ENCODE measurements around the gene APOL6. TPM values are rescaled to one million over a fixed set of nuclear protein-coding genes. Genes with fewer than 3 reads are reported as not detected.

APOL6 gene
- total RNA-seq, 2 donors from 2014 or later, result 23.0 to 38.7 TPM

DNA sequence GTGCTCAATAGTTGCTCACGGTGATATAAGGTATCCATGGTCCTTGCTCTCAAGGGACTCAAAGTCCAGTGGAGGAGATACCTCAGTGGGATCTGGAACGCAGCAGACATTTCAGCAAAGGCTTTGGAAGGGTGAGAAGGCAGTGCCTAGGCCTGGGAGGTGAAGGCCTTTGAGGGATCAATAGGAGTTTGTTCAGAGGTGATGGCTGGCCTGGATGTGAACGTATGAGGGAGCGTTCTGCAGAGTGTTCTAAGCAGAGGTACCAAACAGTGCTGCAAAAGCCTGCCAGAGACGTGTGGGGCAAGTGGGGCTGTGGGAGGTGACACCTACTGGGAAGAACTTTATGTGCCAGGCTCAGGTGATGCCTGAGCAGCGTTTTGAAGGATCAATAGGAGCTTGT lies 23.7 kb upstream of the APOL6 start:
- H3K4me1 Mint-ChIP-seq, result peaks cover 12% of the 10 kb centered on the region
- H3K36me3 Mint-ChIP-seq (ENCODE audit: low read depth), result no peaks in the 10 kb centered on the region
- no peak for ATAC-seq (replicated peaks)
- peaks cover 8% of the 10 kb centered on the region for H3K27me3 Mint-ChIP-seq
- H3K27ac Mint-ChIP-seq, result no peak overlapping the region
- H3K9me3 Mint-ChIP-seq, result peaks cover under 1% of the 10 kb centered on the region
- H3K4me3 Mint-ChIP-seq, result no peak overlapping the region

DNA sequence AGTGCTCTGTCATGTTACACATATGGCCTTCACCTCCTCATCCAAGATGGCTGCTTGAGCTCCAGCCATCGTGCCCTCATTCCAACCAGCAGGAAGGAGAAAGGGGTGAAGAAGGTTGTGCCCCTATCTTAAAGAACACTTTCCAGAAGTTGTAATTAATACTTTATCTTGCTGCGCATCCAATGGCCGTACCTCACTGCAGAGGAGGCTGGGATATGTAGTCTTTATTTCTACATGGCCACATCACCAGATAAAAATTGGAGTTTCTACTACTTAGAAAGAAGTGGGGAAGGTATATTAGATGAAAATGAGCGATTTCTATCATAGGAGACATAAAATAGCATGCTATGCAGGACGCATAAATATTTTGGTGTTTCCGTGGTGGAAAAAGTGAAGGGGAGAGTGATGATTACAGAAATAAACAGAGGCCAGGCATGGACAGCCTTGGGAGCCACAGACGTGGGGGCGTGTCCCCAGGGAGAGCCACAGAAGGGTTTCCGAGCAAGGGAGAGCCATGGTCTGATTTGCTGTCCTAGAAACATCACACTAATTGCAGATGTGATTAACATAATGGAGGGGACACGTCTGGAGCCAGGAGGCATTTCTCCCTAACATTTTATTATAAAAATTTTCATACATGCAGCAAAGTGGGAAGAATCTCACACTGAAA lies 22.3 kb upstream of the APOL6 start:
- no peak for ATAC-seq (replicated peaks)
- no peak overlapping the region for H3K4me3 Mint-ChIP-seq
- H3K4me1 Mint-ChIP-seq, result peaks cover 17% of the 10 kb centered on the region

DNA sequence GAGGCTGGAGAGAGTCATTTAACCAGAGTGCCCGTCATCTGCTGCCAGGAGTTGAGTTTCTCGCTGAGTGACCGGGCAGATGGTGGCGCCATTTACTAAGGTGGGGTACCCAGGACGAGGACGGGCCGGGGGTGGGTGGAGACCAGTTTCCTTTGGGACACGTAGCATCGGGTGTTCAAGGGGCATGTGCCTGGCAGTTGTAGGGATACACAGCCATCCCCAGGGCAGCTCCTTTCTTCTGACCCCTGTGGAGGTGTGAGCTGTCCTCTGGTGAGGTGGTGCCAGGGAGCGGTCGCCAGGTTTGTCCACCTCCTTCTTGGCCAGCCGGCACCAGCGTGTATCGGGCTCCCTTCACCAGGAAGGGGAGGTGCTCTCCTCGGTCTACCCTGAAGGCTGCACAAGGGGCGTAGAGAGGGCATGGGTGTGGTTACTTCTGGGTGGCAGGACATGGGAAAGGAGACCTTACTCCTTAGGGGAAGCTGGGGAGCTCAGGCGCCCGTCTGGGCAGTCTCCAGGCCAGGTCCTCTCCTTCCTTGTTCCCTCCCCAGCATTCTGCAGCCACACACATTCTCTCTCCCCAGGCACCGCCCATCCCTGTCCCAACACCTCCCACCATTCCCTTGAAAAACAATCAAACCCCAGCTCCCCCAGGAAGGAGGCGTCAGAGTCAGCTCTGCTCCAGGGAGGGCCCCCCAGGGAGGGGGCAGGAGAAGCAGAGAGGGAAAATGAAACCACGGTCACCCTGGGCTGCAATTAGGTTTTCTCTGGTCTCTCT lies 20.8 kb upstream of the APOL6 start:
- peak; percentile 63 for ATAC-seq (replicated peaks)
- Mint-ChIP-seq H3K27me3 (peaks cover 8% of the 10 kb centered on the region), H3K9me3 (peaks cover 3% of the 10 kb centered on the region), H3K4me1 (peaks cover 17% of the 10 kb centered on the region), H3K36me3 (ENCODE audit: low read depth) (no peaks in the 10 kb centered on the region), H3K27ac (peak overlapping the region; percentile 63), H3K4me3 (peak overlapping the region; percentile 80)

More for the DNA sequence above, 22.3 kb upstream of the APOL6 start:
- H3K36me3 Mint-ChIP-seq (ENCODE audit: low read depth), result no peaks in the 10 kb centered on the region
- H3K27ac Mint-ChIP-seq, result no peak overlapping the region
- H3K9me3 Mint-ChIP-seq, result peaks cover 3% of the 10 kb centered on the region
- peaks cover 8% of the 10 kb centered on the region for H3K27me3 Mint-ChIP-seq

DNA sequence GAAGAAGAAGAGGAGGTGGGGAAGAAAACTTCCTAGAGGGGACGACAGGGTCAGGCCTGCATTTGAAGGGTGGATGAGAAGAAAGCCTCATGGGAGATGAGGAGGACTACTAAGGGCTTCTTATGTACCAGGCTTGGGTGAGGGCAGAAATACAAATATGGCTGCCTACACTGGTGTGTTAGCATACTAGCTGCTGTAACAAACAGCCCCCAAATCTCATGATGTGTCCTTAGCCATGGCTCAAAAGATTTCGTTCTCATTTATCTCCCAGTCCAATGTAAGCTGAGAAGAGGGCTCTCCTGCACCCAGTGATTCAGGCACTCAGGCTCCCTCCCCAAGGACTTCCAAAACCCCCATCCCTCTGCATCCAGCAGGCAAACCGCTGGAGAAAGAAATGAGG lies 19.5 kb upstream of the APOL6 start:
- Mint-ChIP-seq H3K9me3 (peaks cover 3% of the 10 kb centered on the region), H3K27ac (peak overlapping the region; percentile 64), H3K27me3 (peaks cover 8% of the 10 kb centered on the region), H3K4me3 (peak overlapping the region; percentile 11), H3K4me1 (peaks cover 12% of the 10 kb centered on the region), H3K36me3 (ENCODE audit: low read depth) (no peaks in the 10 kb centered on the region)
- ATAC-seq (replicated peaks), result no peak

DNA sequence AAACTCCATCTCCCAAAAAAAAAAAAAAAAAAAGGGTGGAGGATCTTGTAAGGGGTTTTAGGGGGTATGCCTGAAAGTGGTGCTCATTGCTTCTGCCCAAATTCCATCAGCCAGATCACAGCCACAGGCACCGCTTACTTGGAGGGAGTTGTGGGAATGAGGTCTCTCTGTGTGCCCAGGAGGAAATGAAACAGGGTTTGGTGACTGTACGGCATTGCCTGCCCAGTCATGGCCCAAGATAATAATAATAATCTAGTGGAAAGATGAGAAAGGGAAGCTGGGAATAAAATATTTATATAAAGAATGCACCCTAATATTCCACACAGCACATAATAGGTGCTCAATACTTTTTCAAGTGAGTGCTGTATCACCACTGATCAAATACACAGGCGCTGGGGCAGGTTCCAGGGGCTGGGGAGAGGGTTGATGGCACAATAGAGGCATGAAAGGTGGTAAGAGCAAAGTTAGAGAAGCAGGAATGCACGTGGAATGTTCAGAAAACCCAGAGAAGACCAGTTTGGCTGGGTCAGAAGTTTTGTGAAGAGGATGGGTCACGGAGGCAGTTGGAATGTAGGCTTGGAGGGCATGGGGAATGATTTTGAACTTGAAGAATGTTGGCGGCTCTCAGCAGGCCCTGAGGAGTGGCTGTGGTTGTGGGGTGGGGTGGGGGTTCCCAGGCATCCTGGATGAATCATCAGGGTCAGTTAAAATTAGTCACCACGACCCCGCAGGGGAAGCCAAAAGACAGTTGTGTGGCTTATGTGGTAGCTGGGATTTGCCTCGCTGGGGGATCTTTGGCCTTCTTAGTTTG lies 18.6 kb upstream of the APOL6 start:
- peaks cover 2% of the 10 kb centered on the region for H3K27me3 Mint-ChIP-seq
- H3K4me3 Mint-ChIP-seq, result peak overlapping the region; percentile 67
- ATAC-seq (replicated peaks), result peak; percentile 78

DNA sequence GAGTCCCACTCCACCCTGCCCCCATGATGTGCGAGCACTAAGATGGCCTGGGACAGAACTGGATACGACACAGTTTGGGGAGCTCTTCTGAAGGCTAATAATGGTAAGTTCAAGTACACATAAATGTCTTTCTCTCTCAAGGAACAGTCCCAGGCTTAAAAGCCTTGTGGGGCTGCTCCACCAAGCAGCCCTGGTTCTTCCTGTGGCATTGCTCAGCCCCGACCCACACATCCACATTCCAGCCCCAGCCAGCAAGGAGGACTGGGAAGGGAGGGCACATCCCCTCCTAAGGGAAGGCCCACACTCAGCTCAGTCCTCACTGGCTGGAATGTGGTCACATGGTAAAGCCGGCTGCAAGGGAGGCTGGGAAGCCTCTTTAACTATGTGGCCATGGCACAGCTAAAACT lies 17.9 kb upstream of the APOL6 start:
- Mint-ChIP-seq H3K4me1 (peaks cover 16% of the 10 kb centered on the region), H3K9me3 (peaks cover 3% of the 10 kb centered on the region), H3K36me3 (ENCODE audit: low read depth) (no peaks in the 10 kb centered on the region), H3K27ac (peak overlapping the region; percentile 86), H3K27me3 (no peaks in the 10 kb centered on the region), H3K4me3 (peak overlapping the region; percentile 67)
- no peak for ATAC-seq (replicated peaks)

More for the DNA sequence above, 18.6 kb upstream of the APOL6 start:
- Mint-ChIP-seq H3K4me1 (peaks cover 12% of the 10 kb centered on the region), H3K27ac (peak overlapping the region; percentile 86), H3K36me3 (ENCODE audit: low read depth) (no peaks in the 10 kb centered on the region), H3K9me3 (peaks cover 3% of the 10 kb centered on the region)

DNA sequence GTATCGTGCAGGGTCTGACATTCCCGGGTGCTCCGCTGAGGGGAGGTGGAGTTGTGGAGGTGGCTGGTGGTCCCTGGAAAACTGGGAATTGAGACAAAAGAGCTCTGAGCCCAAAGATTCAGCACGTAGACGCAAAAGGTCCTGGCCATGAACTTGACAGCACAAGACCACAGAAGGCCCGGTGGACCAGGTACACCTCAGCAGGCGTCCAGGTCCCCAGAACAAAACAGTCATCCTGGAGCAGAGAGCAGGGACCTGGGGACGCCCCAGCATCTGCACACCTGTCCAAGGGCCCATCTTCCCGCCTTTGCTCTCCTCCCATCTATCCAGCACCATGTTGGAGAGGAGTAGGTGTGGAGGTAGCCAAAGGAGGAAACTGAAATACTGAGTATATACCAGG lies 17.4 kb upstream of the APOL6 start:
- ATAC-seq (replicated peaks), result no peak
- Mint-ChIP-seq H3K27me3 (no peaks in the 10 kb centered on the region), H3K36me3 (ENCODE audit: low read depth) (no peaks in the 10 kb centered on the region), H3K9me3 (peaks cover 3% of the 10 kb centered on the region), H3K4me3 (no peak overlapping the region), H3K27ac (no peak overlapping the region), H3K4me1 (peaks cover 16% of the 10 kb centered on the region)

DNA sequence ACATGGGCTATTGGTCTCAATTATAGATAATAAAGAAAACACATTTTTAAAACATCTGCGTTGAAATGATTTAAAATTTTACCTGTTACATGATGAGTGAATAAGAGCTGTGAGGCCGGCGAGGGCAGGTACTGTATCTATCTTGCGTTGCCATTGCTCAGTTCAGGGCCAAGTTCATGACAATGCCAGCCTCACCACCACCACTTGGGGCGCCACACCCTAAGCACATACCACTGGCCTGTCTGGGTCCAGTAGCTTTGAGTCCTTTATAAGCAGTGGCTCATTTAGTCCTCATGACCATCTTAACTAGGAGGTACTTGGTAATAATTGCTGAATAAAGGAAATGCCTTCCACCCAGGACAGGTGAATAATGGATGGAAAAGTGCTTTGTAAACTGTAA lies 16.6 kb upstream of the APOL6 start:
- H3K9me3 Mint-ChIP-seq, result peaks cover 3% of the 10 kb centered on the region
- H3K27ac Mint-ChIP-seq, result no peak overlapping the region
- H3K36me3 Mint-ChIP-seq (ENCODE audit: low read depth), result no peaks in the 10 kb centered on the region
- no peak overlapping the region for H3K4me3 Mint-ChIP-seq
- H3K4me1 Mint-ChIP-seq, result peaks cover 16% of the 10 kb centered on the region
- no peak for ATAC-seq (replicated peaks)
- no peaks in the 10 kb centered on the region for H3K27me3 Mint-ChIP-seq

DNA sequence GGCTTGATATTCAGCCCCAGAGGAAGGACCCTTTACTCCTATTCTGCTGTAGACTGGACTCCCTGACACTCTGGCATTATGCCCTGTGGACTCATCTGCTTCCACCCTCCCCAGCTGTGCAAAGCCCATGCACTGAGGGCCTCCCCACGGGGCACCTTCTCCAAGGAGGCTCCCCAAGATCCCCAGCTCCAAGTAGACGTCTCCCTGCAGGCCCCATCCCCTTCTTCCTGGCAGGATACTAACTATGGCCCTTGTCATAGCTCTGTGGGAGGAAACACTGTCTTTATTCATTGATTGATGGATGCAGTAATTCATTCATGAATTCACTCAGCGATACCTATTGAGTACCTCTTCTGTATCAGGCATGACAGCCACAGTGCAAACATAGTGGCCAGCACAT lies 15.3 kb upstream of the APOL6 start:
- ATAC-seq (replicated peaks), result no peak
- Mint-ChIP-seq H3K27ac (no peak overlapping the region), H3K9me3 (peaks cover 3% of the 10 kb centered on the region), H3K36me3 (ENCODE audit: low read depth) (no peaks in the 10 kb centered on the region), H3K4me3 (no peak overlapping the region), H3K27me3 (no peaks in the 10 kb centered on the region), H3K4me1 (peaks cover 11% of the 10 kb centered on the region)

DNA sequence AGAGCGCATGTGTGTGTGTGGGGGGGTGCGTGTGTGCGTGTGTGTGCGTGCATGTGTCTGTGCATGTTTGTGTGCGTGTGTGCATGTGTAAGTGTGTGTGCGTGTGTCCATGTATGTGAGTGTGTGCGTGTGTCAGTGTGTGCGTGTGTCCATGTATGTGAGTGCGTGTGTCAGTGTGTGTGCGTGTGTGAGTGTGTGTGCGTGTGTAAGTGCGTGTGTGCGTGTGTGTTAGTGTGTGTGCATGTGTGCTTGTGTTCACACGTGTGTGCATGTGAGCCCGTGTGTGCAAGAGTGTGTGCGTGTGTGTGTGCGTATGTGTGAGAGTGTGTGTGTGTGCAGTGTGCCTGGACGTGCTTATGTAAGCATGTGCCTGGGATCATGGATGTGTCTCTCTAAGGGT lies 14.7 kb upstream of the APOL6 start:
- Mint-ChIP-seq H3K27me3 (no peaks in the 10 kb centered on the region), H3K27ac (no peak overlapping the region), H3K36me3 (ENCODE audit: low read depth) (no peaks in the 10 kb centered on the region), H3K9me3 (peaks cover 3% of the 10 kb centered on the region), H3K4me1 (peaks cover 11% of the 10 kb centered on the region), H3K4me3 (no peak overlapping the region)
- no peak for ATAC-seq (replicated peaks)

DNA sequence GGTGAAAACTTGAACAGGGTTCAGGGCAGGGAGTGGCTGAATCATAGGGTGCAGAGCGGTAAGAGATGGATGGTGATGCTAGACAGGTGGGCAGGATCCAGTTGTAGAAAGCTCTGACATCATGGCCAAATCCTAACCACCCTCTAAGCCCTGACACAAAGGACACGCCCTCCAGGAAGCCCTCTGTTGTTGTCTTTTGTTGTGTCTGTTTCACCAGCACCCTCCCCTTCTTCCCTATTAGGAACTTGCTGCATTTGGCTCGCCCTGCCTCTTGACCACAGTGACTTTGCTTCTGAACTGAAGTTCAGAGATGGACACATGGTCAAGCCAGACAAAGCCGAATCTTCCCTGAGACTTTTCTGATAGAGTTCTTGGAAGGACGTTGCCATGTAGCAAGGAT lies 14.2 kb upstream of the APOL6 start:
- no peak overlapping the region for H3K27ac Mint-ChIP-seq
- H3K9me3 Mint-ChIP-seq, result peaks cover 3% of the 10 kb centered on the region
- H3K27me3 Mint-ChIP-seq, result no peaks in the 10 kb centered on the region
- H3K36me3 Mint-ChIP-seq (ENCODE audit: low read depth), result no peaks in the 10 kb centered on the region
- no peak for ATAC-seq (replicated peaks)
- no peak overlapping the region for H3K4me3 Mint-ChIP-seq
- H3K4me1 Mint-ChIP-seq, result peaks cover 11% of the 10 kb centered on the region

DNA sequence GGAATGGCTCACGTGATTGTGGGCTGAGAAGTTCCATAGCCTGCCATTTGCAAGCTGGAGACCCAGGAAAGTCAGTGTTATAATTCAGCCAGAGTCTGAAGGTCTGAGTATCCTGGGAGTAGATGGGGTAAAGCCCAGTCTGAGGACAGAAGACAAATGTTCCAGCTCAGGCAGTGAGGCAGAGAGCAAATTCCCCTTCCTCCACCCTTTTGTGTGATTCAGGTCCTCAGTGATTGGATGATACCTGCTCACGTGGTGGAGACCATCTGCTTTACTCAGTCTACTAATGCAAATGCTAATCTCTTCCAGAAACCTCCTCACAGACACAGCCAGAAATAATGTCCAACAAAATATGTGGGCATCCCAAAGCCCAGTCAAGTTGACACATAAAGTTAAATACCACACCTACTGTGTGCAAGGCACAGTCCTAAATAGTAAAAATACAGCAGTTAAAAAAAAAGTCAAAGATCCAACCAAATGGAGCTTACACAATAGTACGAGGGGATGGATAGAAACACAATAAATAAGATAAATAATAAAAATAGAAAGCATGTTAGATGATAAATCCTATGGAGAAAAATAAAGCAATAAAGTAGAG lies 13.2 kb upstream of the APOL6 start:
- Mint-ChIP-seq H3K27ac (no peak overlapping the region), H3K36me3 (ENCODE audit: low read depth) (no peaks in the 10 kb centered on the region)

DNA sequence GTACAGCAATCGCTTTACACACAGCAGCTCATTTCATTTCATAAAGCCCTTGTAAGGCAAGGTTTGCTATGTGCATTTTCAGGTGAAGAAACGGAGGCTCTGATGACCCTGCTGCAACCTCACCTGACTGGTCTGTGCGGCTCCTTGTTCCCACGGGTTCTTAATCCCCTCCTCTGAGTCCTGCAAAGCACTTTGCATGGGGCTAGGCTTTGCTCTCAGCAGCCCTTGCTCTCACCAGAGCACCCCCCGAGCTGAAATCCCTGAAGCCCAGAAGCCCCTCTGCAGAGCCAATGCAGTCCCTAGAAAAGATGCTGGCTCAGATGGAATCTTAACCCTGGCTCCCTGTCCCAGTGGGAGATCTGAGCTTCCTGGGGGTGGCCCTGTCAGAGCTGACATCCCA lies 11.0 kb upstream of the APOL6 start:
- H3K9me3 Mint-ChIP-seq, result no peaks in the 10 kb centered on the region

More for the DNA sequence above, 13.2 kb upstream of the APOL6 start:
- ATAC-seq (replicated peaks), result peak; percentile 64
- no peaks in the 10 kb centered on the region for H3K9me3 Mint-ChIP-seq
- H3K27me3 Mint-ChIP-seq, result no peaks in the 10 kb centered on the region
- peaks cover 3% of the 10 kb centered on the region for H3K4me1 Mint-ChIP-seq
- no peak overlapping the region for H3K4me3 Mint-ChIP-seq

DNA sequence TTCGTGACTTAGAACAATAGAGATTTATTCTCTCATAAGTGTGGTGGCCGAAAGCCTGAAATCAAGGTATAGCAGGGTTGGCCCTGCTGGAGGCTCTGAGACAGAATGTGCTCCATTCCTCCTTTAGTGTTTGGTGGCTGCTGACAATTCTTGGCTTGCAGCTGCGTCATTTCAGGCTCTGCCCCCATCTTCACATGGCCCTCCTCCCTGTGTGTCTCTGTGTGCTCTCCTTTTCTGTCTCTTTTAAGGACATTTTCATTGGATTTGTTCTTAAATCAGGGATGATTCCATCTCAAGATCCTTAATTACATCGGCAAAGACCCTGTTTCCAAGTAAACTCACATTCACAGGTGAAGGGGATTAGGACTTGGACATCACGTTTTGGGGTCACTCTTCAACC lies 10.2 kb upstream of the APOL6 start:
- Mint-ChIP-seq H3K9me3 (no peaks in the 10 kb centered on the region), H3K27ac (no peak overlapping the region), H3K27me3 (no peaks in the 10 kb centered on the region), H3K4me3 (no peak overlapping the region), H3K4me1 (peaks cover 3% of the 10 kb centered on the region), H3K36me3 (ENCODE audit: low read depth) (no peaks in the 10 kb centered on the region)
- ATAC-seq (replicated peaks), result no peak

More for the DNA sequence above, 11.0 kb upstream of the APOL6 start:
- ATAC-seq (replicated peaks), result no peak
- H3K4me1 Mint-ChIP-seq, result peaks cover 3% of the 10 kb centered on the region
- H3K4me3 Mint-ChIP-seq, result no peak overlapping the region
- no peaks in the 10 kb centered on the region for H3K27me3 Mint-ChIP-seq
- no peak overlapping the region for H3K27ac Mint-ChIP-seq
- H3K36me3 Mint-ChIP-seq (ENCODE audit: low read depth), result no peaks in the 10 kb centered on the region
